CD8-positive, alpha-beta memory T cell (primary cell): ENCODE results near the gene ACY1. TPM values are rescaled to one million over a fixed set of nuclear protein-coding genes. Genes with fewer than 3 reads are reported as not detected.

ENCODE experiments used
- CTCF ChIA-PET: fragments of 350-600 bp; sonication (Branson Sonifier 250); formaldehyde crosslinking; loops from one replicate; lab custom pipeline; 2021; ENCODE audit warnings: antibody characterized with exemption; lab: Charles Lee
- POLR2A ChIA-PET: fragments of 350-600 bp; sonication (Branson Sonifier 250); formaldehyde crosslinking; loops from one replicate; lab custom pipeline; 2021; ENCODE audit warnings: antibody characterized with exemption; lab: Charles Lee
- DNase-seq, 5 donors: peaks; one replicate each; pipeline versions ENCODE4 v3.0.0 to v3.0.0-alpha.2; 2020 to 2022; ENCODE audit warnings: mixed read lengths in 1 of 5
- H3K27ac ChIP-seq: one replicate; pipeline ENCODE4 v1.7.0; 2013; ENCODE audit warnings: low read depth, mild to moderate bottlenecking, low read length, moderate library complexity
- H3K27me3 ChIP-seq: 2 replicates; pipeline ENCODE4 v1.7.0; 2013; ENCODE audit warnings: low read length, mild to moderate bottlenecking; ENCODE audit not compliant: insufficient read depth, poor library complexity, severe bottlenecking
- H3K36me3 ChIP-seq: 2 replicates; pipeline ENCODE4 v1.7.0; 2013; ENCODE audit warnings: mild to moderate bottlenecking, low read length, moderate library complexity; ENCODE audit not compliant: insufficient read depth
- H3K4me1 ChIP-seq: 2 replicates; pipeline ENCODE4 v1.7.0; 2013; ENCODE audit warnings: mild to moderate bottlenecking, low read length, moderate library complexity; ENCODE audit not compliant: insufficient read depth
- H3K4me3 ChIP-seq: 2 replicates; pipeline ENCODE4 v1.7.0; 2013; ENCODE audit warnings: mild to moderate bottlenecking, low read length
- H3K9me3 ChIP-seq: 2 replicates; pipeline ENCODE4 v1.7.0; 2013; ENCODE audit warnings: mild to moderate bottlenecking, low read length
- H3K27ac Mint-ChIP-seq, 8 donors: one replicate each; pipeline ENCODE4 v1.8.0; 2020 to 2021; ENCODE audit warnings: mixed read lengths in 8 of 8, mild to moderate bottlenecking in 6 of 8, inconsistent platforms in 3 of 8, moderate library complexity in 3 of 8
- H3K27me3 Mint-ChIP-seq, 2 donors: one replicate each; pipeline ENCODE4 v1.8.0; 2020 to 2021; ENCODE audit warnings: mixed read lengths in 2 of 2, mild to moderate bottlenecking in 1 of 2, moderate library complexity in 1 of 2
- H3K36me3 Mint-ChIP-seq, 3 donors: one replicate each; pipeline ENCODE4 v1.8.0; 2020 to 2021; ENCODE audit warnings: mixed read lengths in 3 of 3, inconsistent platforms in 1 of 3, mild to moderate bottlenecking in 1 of 3
- H3K4me1 Mint-ChIP-seq, 3 donors: one replicate each; pipeline ENCODE4 v1.8.0; 2020 to 2021; ENCODE audit warnings: mixed read lengths in 3 of 3, inconsistent platforms in 1 of 3, mild to moderate bottlenecking in 1 of 3
- H3K4me3 Mint-ChIP-seq, 7 donors: one replicate each; pipeline ENCODE4 v1.8.0; 2020 to 2021; ENCODE audit warnings: mixed read lengths in 7 of 7, mild to moderate bottlenecking in 6 of 7, moderate library complexity in 4 of 7, inconsistent platforms in 2 of 7
- H3K9me3 Mint-ChIP-seq, 5 donors: one replicate each; pipeline ENCODE4 v1.8.0; 2020 to 2022; ENCODE audit warnings: mixed read lengths in 5 of 5, mild to moderate bottlenecking in 3 of 5, moderate library complexity in 2 of 5, inconsistent platforms in 1 of 5
- polyA plus RNA-seq: library from polyadenylated mRNA; unstranded; fragments of 300-500 nt; fragmentation: Illumina TruSeq; gene quantifications from one replicate; pipeline ENCODE4 v1.2.3, GENCODE V29; 2021
- total RNA-seq, 2 experiments: library from RNA; stranded (reverse); gene quantifications; one replicate each; pipeline ENCODE4 v1.2.3, GENCODE V29; 2021

Gene ACY1
- total and polyA plus RNA-seq, 3 experiments from 2014 or later: 13.8 to 49.0 (median 46.1) TPM

GRCh38 chr3:52036222-52036694 is 52.9 kb downstream of the ACY1 start:
- CTCF ChIA-PET: interaction anchor here (0.6 to 2.4 kb wide), 8 partner anchors 17 to 108 kb away, joined by 3 to 16 read pairs (median 3); partner anchors contain the start of gene DUSP7
- POLR2A ChIA-PET: interaction anchor here (0.6 kb wide), 2 partner anchors 17 to 75 kb away, joined by 4 to 5 read pairs; no protein-coding TSS in a partner anchor
- no peaks in the 10 kb centered on the region for H3K27me3 Mint-ChIP-seq

GRCh38 chr3:52036829-52037228 is 53.5 kb downstream of the ACY1 start:
- Histone ChIP-seq H3K36me3 (no peaks in the 10 kb centered on the region), H3K27me3 (no peaks in the 10 kb centered on the region), H3K9me3 (no peaks in the 10 kb centered on the region), H3K4me3 (no peak overlapping the region), H3K27ac (no peak overlapping the region), H3K4me1 (no peaks in the 10 kb centered on the region)
- peaks cover 0 to 1% of the 10 kb centered on the region in 2 donors for H3K27me3 Mint-ChIP-seq
- H3K27ac Mint-ChIP-seq: peak overlapping the region in 1 of 8 donors; percentile 12
- peaks cover 3 to 7% (median 6%) of the 10 kb centered on the region in 3 donors for H3K4me1 Mint-ChIP-seq
- no peak overlapping the region for H3K4me3 Mint-ChIP-seq
- H3K9me3 Mint-ChIP-seq: no peaks in the 10 kb centered on the region
- CTCF ChIA-PET: interaction anchor here (0.6 to 2.4 kb wide), 9 partner anchors 17 to 108 kb away, joined by 3 to 16 read pairs (median 3); partner anchors contain the start of gene DUSP7
- POLR2A ChIA-PET: interaction anchor here (0.6 kb wide), 1 partner anchor 17 kb away, joined by 5 read pairs; no protein-coding TSS in a partner anchor
- no peaks in the 10 kb centered on the region for H3K36me3 Mint-ChIP-seq
- peak in 2 of 5 donors; percentile 12 to 58 for DNase-seq

More at GRCh38 chr3:52036222-52036694, 52.9 kb downstream of the ACY1 start:
- H3K36me3 ChIP-seq: no peaks in the 10 kb centered on the region
- H3K4me3 Mint-ChIP-seq: no peak overlapping the region
- H3K9me3 ChIP-seq: no peaks in the 10 kb centered on the region
- no peaks in the 10 kb centered on the region for H3K27me3 ChIP-seq
- no peak overlapping the region for H3K4me3 ChIP-seq
- no peak overlapping the region for H3K27ac ChIP-seq
- H3K4me1 ChIP-seq: no peaks in the 10 kb centered on the region
- no peaks in the 10 kb centered on the region for H3K36me3 Mint-ChIP-seq
- peak overlapping the region in 1 of 8 donors; percentile 12 for H3K27ac Mint-ChIP-seq
- no peaks in the 10 kb centered on the region for H3K9me3 Mint-ChIP-seq
- no peak for DNase-seq
- peaks cover 0 to 1% (median 1%) of the 10 kb centered on the region in 3 donors for H3K4me1 Mint-ChIP-seq

- H3K9me3 Mint-ChIP-seq: no peaks in the 10 kb centered on the region
- DNase-seq: no peak
- no peak overlapping the region for H3K27ac Mint-ChIP-seq
- Histone ChIP-seq H3K36me3 (no peaks in the 10 kb centered on the region), H3K4me1 (no peaks in the 10 kb centered on the region), H3K9me3 (no peaks in the 10 kb centered on the region), H3K27ac (no peak overlapping the region), H3K4me3 (no peak overlapping the region), H3K27me3 (no peaks in the 10 kb centered on the region)
- peaks cover 8 to 12% (median 9%) of the 10 kb centered on the region in 3 donors for H3K4me1 Mint-ChIP-seq
- H3K4me3 Mint-ChIP-seq: no peak overlapping the region
- H3K36me3 Mint-ChIP-seq: no peaks in the 10 kb centered on the region
- peaks cover 0 to 2% of the 10 kb centered on the region in 2 donors for H3K27me3 Mint-ChIP-seq
- CTCF ChIA-PET: interaction anchor here (0.9 to 2.4 kb wide), 5 partner anchors 16 to 107 kb away, joined by 3 to 16 read pairs (median 4); partner anchors contain the start of gene DUSP7
- POLR2A ChIA-PET: no interaction called here
These were observed 54.0 kb downstream of the ACY1 start for GRCh38 chr3:52037291-52037690.

GRCh38 chr3:52038227-52038626 is 54.9 kb downstream of the ACY1 start:
- Histone ChIP-seq H3K36me3 (no peaks in the 10 kb centered on the region), H3K27me3 (no peaks in the 10 kb centered on the region), H3K4me1 (no peaks in the 10 kb centered on the region), H3K27ac (no peak overlapping the region), H3K9me3 (no peaks in the 10 kb centered on the region), H3K4me3 (no peak overlapping the region)
- no peaks in the 10 kb centered on the region for H3K36me3 Mint-ChIP-seq
- no peak for DNase-seq
- no peak overlapping the region for H3K27ac Mint-ChIP-seq
- ChIA-PET CTCF (interaction anchor here (0.9 kb wide), 1 partner anchor 37 kb away, joined by 3 read pairs; no protein-coding TSS in a partner anchor), POLR2A (no interaction called here)
- H3K27me3 Mint-ChIP-seq: peaks cover 0 to 2% of the 10 kb centered on the region in 2 donors
- H3K4me1 Mint-ChIP-seq: peaks cover 8 to 12% (median 10%) of the 10 kb centered on the region in 3 donors
- H3K9me3 Mint-ChIP-seq: no peaks in the 10 kb centered on the region
- H3K4me3 Mint-ChIP-seq: no peak overlapping the region

Other genes starting within 250 kb of the ACY1 start
- gene IQCF6, start 204.3 kb upstream of the ACY1 start, total RNA-seq: not detected
- not detected for gene IQCF6, start 204.3 kb upstream of the ACY1 start, polyA plus RNA-seq
- not detected for gene IQCF2, start 121.9 kb upstream of the ACY1 start, total RNA-seq
- gene IQCF2, start 121.9 kb upstream of the ACY1 start, polyA plus RNA-seq: not detected
- not detected for gene IQCF5, start 107.9 kb upstream of the ACY1 start, total RNA-seq
- not detected for gene IQCF5, start 107.9 kb upstream of the ACY1 start, polyA plus RNA-seq
- not detected for gene IQCF1, start 80.2 kb upstream of the ACY1 start, total RNA-seq
- not detected for gene IQCF1, start 80.2 kb upstream of the ACY1 start, polyA plus RNA-seq
- 10 to 100 TPM; 82.7 to 87.0 TPM for gene RRP9, start 41.6 kb upstream of the ACY1 start, total RNA-seq
- 25.3 TPM for gene RRP9, start 41.6 kb upstream of the ACY1 start, polyA plus RNA-seq
- gene PARP3, start 41.2 kb upstream of the ACY1 start, total RNA-seq: 10 to 100 TPM in 1 of 2 experiments, 1 to 10 TPM in 1; 9.5 to 11.5 TPM
- gene PARP3, start 41.2 kb upstream of the ACY1 start, polyA plus RNA-seq: 5.9 TPM
- not detected for gene GPR62, start 28.2 kb upstream of the ACY1 start, total RNA-seq
- gene GPR62, start 28.2 kb upstream of the ACY1 start, polyA plus RNA-seq: not detected
- gene PCBP4, start 16.1 kb upstream of the ACY1 start, total RNA-seq: 10 to 100 TPM in 1 of 2 experiments, 1 to 10 TPM in 1; 9.7 to 12.5 TPM
- gene PCBP4, start 16.1 kb upstream of the ACY1 start, polyA plus RNA-seq: 12.5 TPM
- gene ABHD14B, start 9.5 kb upstream of the ACY1 start, total RNA-seq: 10 to 100 TPM; 56.1 to 56.7 TPM
- gene ABHD14B, start 9.5 kb upstream of the ACY1 start, polyA plus RNA-seq: 97.2 TPM
- 10 to 100 TPM; 14.4 to 16.0 TPM for gene ABHD14A, start 8.5 kb upstream of the ACY1 start, total RNA-seq
- 117 TPM for gene ABHD14A, start 8.5 kb upstream of the ACY1 start, polyA plus RNA-seq
- gene RPL29, start 12.4 kb downstream of the ACY1 start, total RNA-seq: 1,000 to 10,000 TPM; 1,367 to 1,382 TPM
- 1,261 TPM for gene RPL29, start 12.4 kb downstream of the ACY1 start, polyA plus RNA-seq
- 10 to 100 TPM; 26.3 to 27.2 TPM for gene DUSP7, start 73.0 kb downstream of the ACY1 start, total RNA-seq
- 7.2 TPM for gene DUSP7, start 73.0 kb downstream of the ACY1 start, polyA plus RNA-seq
- 10 to 100 TPM; 22.6 to 22.7 TPM for gene POC1A, start 170.9 kb downstream of the ACY1 start, total RNA-seq
- gene POC1A, start 170.9 kb downstream of the ACY1 start, polyA plus RNA-seq: 1.5 TPM
- 10 to 100 TPM; 72.2 to 73.0 TPM for gene ALAS1, start 214.6 kb downstream of the ACY1 start, total RNA-seq
- gene ALAS1, start 214.6 kb downstream of the ACY1 start, polyA plus RNA-seq: 32.9 TPM
- under 1 TPM; 0.16 to 0.22 TPM for gene TLR9, start 242.1 kb downstream of the ACY1 start, total RNA-seq
- gene TLR9, start 242.1 kb downstream of the ACY1 start, polyA plus RNA-seq: 0.16 TPM